GM13977 (cell line): Measurements from ENCODE around the gene STAG1.
"Not testable (repeated sequence)": the region's sequence is repeated elsewhere in the genome, so short reads cannot be mapped to it uniquely, and the experiment has no call there.

Source experiments
- DNase-seq: peaks from one replicate; pipeline ENCODE4 v3.0.0; 2012; ENCODE audit warnings: low spot score
- in situ Hi-C: fragments of 300-500 bp; cut with MboI; formaldehyde crosslinking; loops from one replicate; pipeline ENCODE4 v1.12.0; 2022; ENCODE audit warnings: low sequenced_read_pairs, low pct_unique_long_range_greater_than_20kb, mixed read lengths, inconsistent platforms; ENCODE audit not compliant: unreplicated experiment
- TF ChIP-seq, protein P1 (sequence below): IDR thresholded peaks from 2 replicates; pipeline ENCODE4 v1.5.1; 2012; ENCODE audit warnings: mild to moderate bottlenecking, control low read depth; ENCODE audit not compliant: insufficient read depth; ENCODE audit errors: extremely low read depth, missing control alignments

The STAG1 gene

DNA sequence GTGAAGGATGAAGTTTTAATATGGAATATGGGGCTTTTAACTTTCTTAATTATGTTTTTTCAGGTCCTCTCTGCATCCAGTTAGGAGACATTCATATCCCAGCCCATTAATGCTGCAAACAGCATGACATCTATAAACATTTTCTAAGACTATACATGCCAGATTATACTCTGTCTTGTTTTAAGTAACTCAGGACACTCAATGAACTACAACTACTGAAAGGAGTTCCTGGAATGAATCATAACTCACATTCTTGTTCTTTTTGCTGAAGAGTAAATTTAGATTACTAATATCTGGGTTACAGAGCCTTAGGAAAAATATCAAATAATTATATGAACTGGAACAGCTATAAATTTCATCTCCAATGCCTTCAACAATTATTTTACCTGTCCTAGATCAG is 167.4 kb downstream of the STAG1 start:
- in situ Hi-C loops, result no loop called here
- TF ChIP-seq, protein P1, sequence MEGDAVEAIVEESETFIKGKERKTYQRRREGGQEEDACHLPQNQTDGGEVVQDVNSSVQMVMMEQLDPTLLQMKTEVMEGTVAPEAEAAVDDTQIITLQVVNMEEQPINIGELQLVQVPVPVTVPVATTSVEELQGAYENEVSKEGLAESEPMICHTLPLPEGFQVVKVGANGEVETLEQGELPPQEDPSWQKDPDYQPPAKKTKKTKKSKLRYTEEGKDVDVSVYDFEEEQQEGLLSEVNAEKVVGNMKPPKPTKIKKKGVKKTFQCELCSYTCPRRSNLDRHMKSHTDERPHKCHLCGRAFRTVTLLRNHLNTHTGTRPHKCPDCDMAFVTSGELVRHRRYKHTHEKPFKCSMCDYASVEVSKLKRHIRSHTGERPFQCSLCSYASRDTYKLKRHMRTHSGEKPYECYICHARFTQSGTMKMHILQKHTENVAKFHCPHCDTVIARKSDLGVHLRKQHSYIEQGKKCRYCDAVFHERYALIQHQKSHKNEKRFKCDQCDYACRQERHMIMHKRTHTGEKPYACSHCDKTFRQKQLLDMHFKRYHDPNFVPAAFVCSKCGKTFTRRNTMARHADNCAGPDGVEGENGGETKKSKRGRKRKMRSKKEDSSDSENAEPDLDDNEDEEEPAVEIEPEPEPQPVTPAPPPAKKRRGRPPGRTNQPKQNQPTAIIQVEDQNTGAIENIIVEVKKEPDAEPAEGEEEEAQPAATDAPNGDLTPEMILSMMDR, result no peak
- peak; percentile 17 for DNase-seq

DNA sequence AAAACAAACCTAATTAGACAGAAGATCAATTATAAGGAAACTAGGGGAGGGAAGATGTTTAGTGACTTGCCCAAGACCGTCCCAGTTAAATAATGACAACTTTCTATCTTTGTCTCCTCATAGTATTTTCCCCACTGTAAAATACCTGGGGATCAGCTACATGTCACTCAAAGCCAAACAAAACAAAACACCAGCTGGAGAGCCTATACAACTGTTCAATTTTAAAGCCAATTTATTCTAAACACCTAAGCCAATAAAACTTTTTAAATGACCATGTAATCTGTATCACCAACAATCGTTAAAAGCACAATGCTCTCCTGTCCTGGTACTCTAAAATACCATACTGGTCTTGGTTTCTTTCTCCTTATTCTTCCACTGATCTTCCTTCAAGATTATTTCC is 168.4 kb downstream of the STAG1 start:
- DNase-seq, result no peak
- in situ Hi-C loops, result no loop called here
- TF ChIP-seq, protein P1, result no peak

DNA sequence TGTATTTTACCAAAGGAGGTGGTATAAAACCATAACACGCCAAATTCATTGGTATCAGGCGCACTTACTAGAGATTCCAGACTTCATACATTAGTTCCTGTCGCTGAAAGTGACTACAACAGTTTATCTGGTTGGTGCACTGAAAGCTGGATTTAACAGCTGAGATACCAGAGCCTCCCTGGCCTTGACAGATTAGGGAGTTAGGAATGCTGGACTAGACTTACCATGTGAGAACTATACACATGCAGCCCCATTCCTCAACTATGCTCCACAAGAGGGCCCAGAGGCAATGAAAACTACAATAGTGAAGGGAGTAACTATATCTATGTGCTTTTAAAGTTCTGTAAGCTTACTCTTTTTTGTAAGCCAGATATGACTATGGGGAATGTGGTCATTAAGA is 174.4 kb downstream of the STAG1 start:
- DNase-seq, result no peak
- TF ChIP-seq, protein P1, result no peak
- in situ Hi-C loops, result no loop called here

DNA sequence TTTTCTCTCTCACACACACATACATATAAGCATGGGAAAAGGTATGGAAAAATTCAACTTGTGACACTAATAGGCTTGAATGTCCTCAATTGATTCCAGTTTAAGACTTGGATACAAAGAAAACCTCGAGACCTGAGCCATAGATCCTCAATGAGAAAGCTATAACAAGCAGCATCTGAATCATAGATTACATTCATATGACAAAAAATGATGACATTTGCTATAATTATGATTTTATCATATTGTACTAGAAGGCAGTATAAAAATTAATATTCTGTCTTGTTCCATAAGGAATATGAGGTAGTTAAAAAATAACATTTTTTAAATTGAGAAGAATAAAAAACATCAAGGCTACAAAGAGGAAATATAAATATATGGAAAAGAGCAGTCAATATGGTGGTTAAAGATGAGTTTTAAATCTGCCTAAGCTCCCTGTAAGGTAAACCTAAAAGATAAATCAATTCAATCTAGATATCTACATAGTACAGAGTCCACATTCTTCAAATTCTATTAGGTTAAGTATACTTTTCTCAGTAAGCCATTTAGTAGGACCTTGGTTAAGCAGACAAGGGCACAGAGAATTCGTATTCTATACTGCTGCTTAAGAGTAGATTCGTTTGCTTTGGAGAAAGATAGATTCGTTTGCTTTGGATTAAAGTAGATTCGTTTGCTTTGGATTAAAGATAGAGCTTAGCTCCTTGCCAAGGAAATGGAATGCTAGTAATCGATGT is 175.7 kb downstream of the STAG1 start:
- no peak for DNase-seq
- TF ChIP-seq, protein P1, result no peak
- in situ Hi-C loops, result no loop called here

DNA sequence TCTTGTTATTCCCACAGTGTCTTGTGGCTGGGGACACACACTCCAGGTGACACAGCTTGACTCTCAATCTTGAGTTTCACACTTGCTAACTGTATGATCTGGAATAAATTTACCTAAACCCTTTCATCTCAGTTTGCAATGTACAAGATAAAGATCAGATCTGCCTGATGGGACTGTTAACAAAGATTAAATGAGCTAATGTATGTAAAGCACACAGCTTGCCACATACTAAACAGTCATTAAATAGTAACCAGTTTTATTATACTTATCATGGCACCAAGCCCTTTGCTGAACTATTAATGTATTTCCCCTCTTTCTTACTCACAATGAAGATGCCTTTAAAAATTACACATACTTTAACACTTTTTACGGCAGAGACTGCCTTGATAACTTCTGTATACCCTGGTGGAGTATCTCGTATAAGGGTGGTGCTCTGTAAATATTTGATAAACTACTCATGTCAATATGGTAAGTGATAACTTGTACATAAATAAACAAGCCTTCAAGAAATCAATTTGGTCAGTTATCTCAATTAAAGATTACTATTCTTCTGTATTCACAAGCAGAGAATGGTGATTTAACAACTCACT is 184.5 kb downstream of the STAG1 start:
- TF ChIP-seq, protein P1, result no peak
- in situ Hi-C loops, result no loop called here
- no peak for DNase-seq

DNA sequence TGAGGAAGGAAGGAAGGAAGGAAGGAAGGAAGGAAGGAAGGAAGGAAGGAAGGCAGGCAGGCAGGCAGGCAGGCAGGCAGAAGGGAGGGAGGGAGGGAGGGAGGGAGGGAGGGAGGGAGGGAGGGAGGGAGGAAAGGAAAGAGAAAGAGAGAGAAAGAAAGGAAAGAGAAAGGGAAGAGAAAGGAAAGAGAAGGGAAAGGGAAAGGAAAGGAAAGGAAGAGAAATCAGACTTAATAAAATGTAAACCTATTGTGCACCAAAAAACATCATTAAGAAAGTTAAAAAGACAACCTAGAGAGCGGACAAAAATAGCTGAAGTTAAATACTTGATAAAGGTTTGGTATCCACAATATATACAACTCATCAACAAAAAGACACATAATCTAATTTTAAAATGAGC is 187.2 kb downstream of the STAG1 start:
- in situ Hi-C loops, DNase-seq: not testable (repeated sequence)

DNA sequence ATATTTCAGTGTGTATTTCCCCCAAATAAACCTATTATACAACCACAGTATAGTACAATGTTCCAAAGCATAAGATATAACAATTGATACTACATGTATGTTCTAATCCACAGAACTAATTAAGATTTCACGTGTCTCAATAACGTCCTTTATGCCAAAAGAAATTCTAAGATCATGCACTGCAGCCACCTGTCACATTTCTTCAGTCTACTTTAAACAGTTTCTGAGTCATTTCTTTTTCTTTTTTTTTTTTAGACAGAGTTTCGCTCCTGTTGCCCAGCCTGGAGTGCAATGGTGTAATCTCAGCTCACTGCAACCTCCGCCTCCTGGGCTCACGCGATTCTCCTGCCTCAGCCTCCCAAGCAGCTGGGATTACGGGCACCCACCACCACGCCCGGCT is 190.2 kb downstream of the STAG1 start:
- in situ Hi-C loops, result no loop called here
- TF ChIP-seq, protein P1, result no peak
- DNase-seq, result no peak
